HAP-1 (cell line): ENCODE measurements around the gene CAPN5.
"Not testable (repeated sequence)": the region's sequence is repeated elsewhere in the genome, so short reads cannot be mapped to it uniquely, and the experiment has no call there.

Experiments
- DNase-seq, 2 experiments: peaks; one replicate each; pipeline ENCODE4 v3.0.0-alpha.2; 2016 to 2020; ENCODE audit warnings: low spot score in 2 of 2
- H3K27me3 ChIP-seq: fragments of 250-450 bp; sonication (Bioruptor Pico); 2 replicates; pipeline ENCODE4 v1.5.1; 2020; ENCODE audit warnings: low read depth, mild to moderate bottlenecking, moderate library complexity
- H3K36me3 ChIP-seq: fragments of 250-450 bp; sonication (Bioruptor Pico); replicated peaks from 2 replicates; pipeline ENCODE4 v1.5.1; 2020; ENCODE audit warnings: mild to moderate bottlenecking
- H3K4me1 ChIP-seq: fragments of 250-450 bp; sonication (Bioruptor Pico); 2 replicates; pipeline ENCODE4 v1.5.1; 2020; ENCODE audit warnings: mild to moderate bottlenecking
- H3K4me3 ChIP-seq: fragments of 250-450 bp; sonication (Bioruptor Pico); 2 replicates; pipeline ENCODE4 v1.5.1; 2020; ENCODE audit warnings: mild to moderate bottlenecking, moderate library complexity
- H3K9me3 ChIP-seq: fragments of 250-450 bp; sonication (Bioruptor Pico); 2 replicates; pipeline ENCODE4 v1.5.1; 2020; ENCODE audit warnings: mild to moderate bottlenecking, moderate library complexity
- in situ Hi-C: fragments of 300-500 bp; cut with MboI; formaldehyde crosslinking; loops from 3 replicates; pipeline ENCODE4 v1.14.3; 2020; ENCODE audit warnings: low sequenced_read_pairs, inconsistent platforms, mixed read lengths

Gene CAPN5

GRCh38 chr11:77049026-77049425, 17.7 kb upstream of the CAPN5 start:
- H3K27me3 ChIP-seq = no peaks in the 10 kb centered on the region
- peaks cover 26% of the 10 kb centered on the region for H3K4me1 ChIP-seq
- in situ Hi-C loops = loop anchor here (5.0 kb wide), 1 partner anchor 43 kb away; no protein-coding TSS in a partner anchor
- no peaks in the 10 kb centered on the region for H3K9me3 ChIP-seq
- H3K4me3 ChIP-seq = no peak overlapping the region
- peak; percentile 48 to 53 for DNase-seq
- H3K36me3 ChIP-seq = no peaks in the 10 kb centered on the region

GRCh38 chr11:77051511-77051910, 15.3 kb upstream of the CAPN5 start:
- Histone ChIP-seq H3K27me3 (no peaks in the 10 kb centered on the region), H3K36me3 (no peaks in the 10 kb centered on the region), H3K4me1 (peaks cover 24% of the 10 kb centered on the region), H3K4me3 (no peak overlapping the region), H3K9me3 (0 out of 2 replicates have a peak, but pooled peaks cover 2% of the 10 kb centered on the region)
- in situ Hi-C loops = no loop called here
- DNase-seq = no peak

GRCh38 chr11:77052518-77052917, 14.3 kb upstream of the CAPN5 start:
- no peak for DNase-seq
- peaks cover 17% of the 10 kb centered on the region for H3K4me1 ChIP-seq
- H3K36me3 ChIP-seq = no peaks in the 10 kb centered on the region
- H3K9me3 ChIP-seq = 0 out of 2 replicates have a peak, but pooled peaks cover 7% of the 10 kb centered on the region
- H3K4me3 ChIP-seq = no peak overlapping the region
- H3K27me3 ChIP-seq = no peaks in the 10 kb centered on the region
- in situ Hi-C loops = no loop called here

GRCh38 chr11:77053217-77054015, 13.4 kb upstream of the CAPN5 start:
- Histone ChIP-seq H3K4me3 (no peak overlapping the region), H3K9me3 (0 out of 2 replicates have a peak, but pooled peaks cover 7% of the 10 kb centered on the region), H3K27me3 (no peaks in the 10 kb centered on the region), H3K36me3 (no peaks in the 10 kb centered on the region), H3K4me1 (peaks cover 17% of the 10 kb centered on the region)
- in situ Hi-C loops = no loop called here
- peak in 1 of 2 experiments; percentile 25 for DNase-seq

GRCh38 chr11:77054084-77054483, 12.7 kb upstream of the CAPN5 start:
- DNase-seq = no peak
- no peak overlapping the region for H3K4me3 ChIP-seq
- H3K27me3 ChIP-seq = no peaks in the 10 kb centered on the region
- H3K4me1 ChIP-seq = peaks cover 12% of the 10 kb centered on the region
- in situ Hi-C loops = no loop called here
- no peaks in the 10 kb centered on the region for H3K36me3 ChIP-seq
- 0 out of 2 replicates have a peak, but pooled peaks cover 7% of the 10 kb centered on the region for H3K9me3 ChIP-seq

GRCh38 chr11:77055101-77055561, 11.6 kb upstream of the CAPN5 start:
- Histone ChIP-seq H3K4me3 (no peak overlapping the region), H3K4me1 (peaks cover 7% of the 10 kb centered on the region), H3K36me3 (no peaks in the 10 kb centered on the region), H3K27me3 (no peaks in the 10 kb centered on the region), H3K9me3 (0 out of 2 replicates have a peak, but pooled peaks cover 7% of the 10 kb centered on the region)
- in situ Hi-C loops = no loop called here
- no peak for DNase-seq

- in situ Hi-C loops = no loop called here
- Histone ChIP-seq H3K4me1 (peaks cover 7% of the 10 kb centered on the region), H3K27me3 (no peaks in the 10 kb centered on the region), H3K36me3 (no peaks in the 10 kb centered on the region), H3K4me3 (no peak overlapping the region), H3K9me3 (0 out of 2 replicates have a peak, but pooled peaks cover 7% of the 10 kb centered on the region)
- no peak for DNase-seq
Observed at GRCh38 chr11:77055913-77056312, 10.9 kb upstream of the CAPN5 start.

GRCh38 chr11:77056814-77057402, 9.9 kb upstream of the CAPN5 start:
- in situ Hi-C loops = no loop called here
- H3K27me3 ChIP-seq = no peaks in the 10 kb centered on the region
- 0 out of 2 replicates have a peak, but pooled peaks cover 7% of the 10 kb centered on the region for H3K9me3 ChIP-seq

GRCh38 chr11:77057938-77058474, 8.8 kb upstream of the CAPN5 start:
- in situ Hi-C loops = no loop called here
- peaks cover 7% of the 10 kb centered on the region for H3K4me1 ChIP-seq
- H3K36me3 ChIP-seq = no peaks in the 10 kb centered on the region
- 0 out of 2 replicates have a peak, but pooled peaks cover 7% of the 10 kb centered on the region for H3K9me3 ChIP-seq
- no peak for DNase-seq
- H3K4me3 ChIP-seq = no peak overlapping the region
- no peaks in the 10 kb centered on the region for H3K27me3 ChIP-seq

More at GRCh38 chr11:77056814-77057402, 9.9 kb upstream of the CAPN5 start:
- DNase-seq = no peak
- Histone ChIP-seq H3K36me3 (no peaks in the 10 kb centered on the region), H3K4me1 (peaks cover 7% of the 10 kb centered on the region), H3K4me3 (no peak overlapping the region)

GRCh38 chr11:77058900-77059299, 7.9 kb upstream of the CAPN5 start:
- Histone ChIP-seq H3K4me1 (peaks cover under 1% of the 10 kb centered on the region), H3K36me3 (no peaks in the 10 kb centered on the region), H3K4me3 (no peak overlapping the region), H3K9me3 (0 out of 2 replicates have a peak, but pooled peaks cover 7% of the 10 kb centered on the region), H3K27me3 (no peaks in the 10 kb centered on the region)
- no peak for DNase-seq
- in situ Hi-C loops = no loop called here

GRCh38 chr11:77059806-77060205, 7.0 kb upstream of the CAPN5 start:
- 0 out of 2 replicates have a peak, but pooled peaks cover 7% of the 10 kb centered on the region for H3K9me3 ChIP-seq
- H3K4me1 ChIP-seq = no peaks in the 10 kb centered on the region
- peak in 1 of 2 experiments; percentile 33 for DNase-seq
- H3K36me3 ChIP-seq = no peaks in the 10 kb centered on the region
- H3K27me3 ChIP-seq = no peaks in the 10 kb centered on the region
- in situ Hi-C loops = no loop called here
- H3K4me3 ChIP-seq = no peak overlapping the region

- Histone ChIP-seq H3K27me3 (no peaks in the 10 kb centered on the region), H3K4me1 (no peaks in the 10 kb centered on the region), H3K9me3 (0 out of 2 replicates have a peak, but pooled peaks cover 7% of the 10 kb centered on the region), H3K4me3 (no peak overlapping the region), H3K36me3 (no peaks in the 10 kb centered on the region)
- in situ Hi-C loops = no loop called here
- no peak for DNase-seq
Observed at GRCh38 chr11:77060234-77060633, 6.5 kb upstream of the CAPN5 start.

GRCh38 chr11:77061258-77061657, 5.5 kb upstream of the CAPN5 start:
- H3K9me3 ChIP-seq, H3K27me3 ChIP-seq, H3K4me1 ChIP-seq, DNase-seq, in situ Hi-C loops, H3K4me3 ChIP-seq, H3K36me3 ChIP-seq: not testable (repeated sequence)

- no peaks in the 10 kb centered on the region for H3K4me1 ChIP-seq
- H3K9me3 ChIP-seq = no peaks in the 10 kb centered on the region
- H3K27me3 ChIP-seq = no peaks in the 10 kb centered on the region
- DNase-seq = no peak
- in situ Hi-C loops = no loop called here
- no peak overlapping the region for H3K4me3 ChIP-seq
- H3K36me3 ChIP-seq = no peaks in the 10 kb centered on the region
Observed at GRCh38 chr11:77062924-77063323, 3.8 kb upstream of the CAPN5 start.
